GM18861 (cell line): ENCODE measurements around the gene ATG4B.
"Not testable (repeated sequence)": the region's sequence is repeated elsewhere in the genome, so short reads cannot be mapped to it uniquely, and the experiment has no call there.

Source experiments
- ATAC-seq: cut with Tn5 transposase; IDR thresholded peaks from one replicate; pipeline ENCODE4 v1.9.1; 2021; ENCODE audit not compliant: unreplicated experiment

The ATG4B gene

DNA sequence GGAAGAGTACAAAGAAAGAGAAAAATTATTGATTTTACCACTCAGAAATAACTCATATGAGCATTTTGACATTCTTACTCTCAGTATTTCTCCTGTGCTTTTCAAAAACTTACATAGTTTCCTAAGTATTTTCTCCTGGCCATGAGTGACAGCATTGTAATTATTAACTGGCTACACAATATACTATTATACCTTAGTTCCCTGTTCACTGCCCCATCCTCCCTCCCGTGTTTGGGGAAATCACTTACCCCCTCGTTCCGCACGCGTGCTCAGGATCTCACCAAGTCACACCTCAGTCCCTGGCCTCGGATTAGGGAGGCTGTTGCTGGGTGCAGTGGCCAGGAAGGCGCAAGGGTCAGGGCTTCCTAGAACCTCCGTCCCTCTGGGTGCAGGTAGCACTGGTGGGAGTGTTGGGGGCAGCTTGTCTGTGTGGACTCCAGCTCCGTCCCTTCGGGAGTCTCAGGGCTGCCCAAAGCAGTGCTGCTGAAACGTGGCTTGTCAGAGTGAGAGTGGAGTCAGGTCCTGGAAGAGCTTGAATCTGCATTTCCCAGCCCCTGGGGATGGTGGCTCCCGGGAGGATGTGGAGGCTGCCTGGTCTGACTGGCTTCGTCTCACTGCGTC, 23.2 kb downstream of the ATG4B start:
- no peak for ATAC-seq

DNA sequence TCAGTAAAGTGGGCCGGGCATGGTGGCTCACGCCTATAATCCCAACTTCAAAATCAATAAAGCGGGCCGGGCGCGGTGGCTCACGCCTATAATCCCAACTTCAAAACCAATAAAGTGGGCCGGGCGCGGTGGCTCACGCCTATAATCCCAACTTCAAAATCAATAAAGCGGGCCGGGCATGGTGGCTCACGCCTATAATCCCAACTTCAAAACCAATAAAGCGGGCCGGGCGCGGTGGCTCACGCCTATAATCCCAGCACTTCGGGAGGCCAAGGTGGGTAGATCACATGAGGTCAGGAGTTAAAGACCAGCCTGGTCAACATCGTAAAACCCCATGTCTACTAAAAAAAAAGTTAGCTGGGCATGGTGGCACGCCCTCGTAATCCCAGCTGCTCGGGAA, 25.2 kb downstream of the ATG4B start:
- ATAC-seq, result not testable (repeated sequence)

DNA sequence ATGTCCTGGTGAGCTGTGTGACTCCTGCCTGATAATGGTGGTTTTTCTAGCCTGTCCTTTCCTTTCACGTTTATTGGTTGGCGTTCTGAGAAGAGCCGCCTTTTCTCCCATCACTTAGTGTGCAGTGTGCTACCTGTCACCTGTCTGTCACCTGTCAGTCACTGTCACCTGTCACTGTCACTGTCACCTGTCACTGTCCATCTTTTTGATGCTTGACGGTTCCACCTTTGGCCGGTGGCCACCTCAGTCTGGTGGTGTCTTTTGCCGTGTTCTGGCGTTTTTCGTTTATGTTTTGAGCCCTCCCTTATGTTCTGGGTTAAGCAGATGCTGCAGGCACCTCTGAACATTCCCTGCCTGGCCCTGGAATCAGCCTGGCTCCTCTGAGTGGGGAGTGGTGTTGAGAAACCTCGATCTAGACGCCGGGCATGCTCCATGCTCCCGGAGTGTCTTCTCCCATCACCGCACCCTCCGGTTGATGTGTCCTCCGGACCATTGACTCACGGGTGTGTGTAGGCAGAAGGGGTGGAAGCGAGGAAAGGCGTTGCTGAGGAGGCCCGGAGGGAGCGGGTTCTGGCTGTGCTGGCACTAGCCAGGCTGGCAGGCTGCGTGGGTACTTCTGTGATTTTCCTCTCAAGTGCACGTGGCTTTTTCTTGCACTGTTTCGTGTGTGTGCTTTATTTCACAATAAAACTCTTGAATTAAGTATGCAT, 28.4 kb downstream of the ATG4B start:
- ATAC-seq, result no peak

DNA sequence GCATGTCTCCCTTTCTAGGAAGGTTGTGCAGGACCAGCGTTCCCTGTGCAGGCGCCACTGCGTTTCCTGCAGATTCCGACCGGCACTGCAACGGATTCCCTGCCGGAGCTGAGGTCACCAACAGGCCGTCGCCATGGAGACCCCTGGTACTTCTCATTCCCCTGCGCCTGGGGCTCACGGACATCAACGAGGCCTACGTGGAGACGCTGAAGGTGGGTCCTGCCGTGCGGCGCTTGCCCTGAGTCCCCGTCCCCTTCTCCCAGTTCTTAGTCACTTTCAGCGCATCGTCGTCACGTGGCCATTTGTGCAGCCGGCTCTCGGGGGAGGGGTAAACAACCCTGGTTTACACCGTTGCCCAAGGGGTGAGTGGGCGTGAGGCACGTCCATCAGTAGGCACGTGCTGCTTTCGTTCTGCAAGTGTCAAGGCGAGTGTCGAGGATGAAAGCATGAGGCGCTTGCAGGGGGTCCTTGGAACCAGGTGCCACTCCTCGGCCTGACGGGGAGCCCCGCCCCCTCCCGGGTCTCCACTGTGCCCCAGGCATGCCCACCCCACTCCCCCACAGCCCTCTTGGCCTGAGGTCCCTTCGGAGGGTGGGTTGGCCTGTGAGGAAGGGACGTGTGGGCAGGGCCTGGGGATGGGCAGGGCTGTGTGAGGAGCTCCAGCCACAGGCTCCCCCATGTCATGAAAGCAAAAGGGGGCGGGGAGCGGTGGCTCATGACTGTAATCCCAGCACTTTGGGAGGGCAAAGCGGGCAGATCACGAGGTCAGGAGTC, 29.3 kb downstream of the ATG4B start:
- ATAC-seq, result no peak

DNA sequence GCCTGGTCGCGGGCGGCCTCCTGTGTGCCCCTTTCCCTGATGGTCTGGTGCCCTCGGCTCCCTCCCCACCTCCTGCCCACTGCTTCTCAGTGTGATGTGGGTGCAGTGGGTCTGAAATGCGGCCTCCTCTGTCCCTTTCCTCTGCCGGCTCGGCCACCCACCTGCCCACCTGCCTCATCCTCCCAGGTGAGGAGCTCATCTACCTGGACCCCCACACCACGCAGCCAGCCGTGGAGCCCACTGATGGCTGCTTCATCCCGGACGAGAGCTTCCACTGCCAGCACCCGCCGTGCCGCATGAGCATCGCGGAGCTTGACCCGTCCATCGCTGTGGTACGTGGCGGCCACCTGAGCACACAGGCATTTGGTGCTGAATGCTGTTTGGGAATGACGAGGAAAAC, 30.9 kb downstream of the ATG4B start:
- no peak for ATAC-seq

DNA sequence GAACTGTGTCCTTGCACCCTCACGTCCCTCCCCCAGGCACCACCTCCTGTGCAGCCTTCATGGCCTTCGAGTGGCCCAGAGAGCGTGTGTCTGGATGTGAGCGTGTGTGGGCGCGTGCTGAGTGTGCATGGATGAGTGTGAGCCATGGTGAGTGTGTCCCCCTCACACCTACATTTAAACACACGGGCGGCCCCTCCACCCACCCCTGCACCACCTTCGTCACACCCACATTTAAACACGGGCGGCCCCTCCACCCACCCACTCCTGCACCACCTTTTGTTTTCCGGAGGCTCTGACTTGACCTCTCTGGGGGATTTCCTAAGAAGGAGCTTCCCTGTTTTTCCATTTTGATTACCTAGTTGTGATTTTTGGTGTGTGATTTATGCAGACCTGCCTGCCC, 31.3 kb downstream of the ATG4B start:
- ATAC-seq, result no peak

DNA sequence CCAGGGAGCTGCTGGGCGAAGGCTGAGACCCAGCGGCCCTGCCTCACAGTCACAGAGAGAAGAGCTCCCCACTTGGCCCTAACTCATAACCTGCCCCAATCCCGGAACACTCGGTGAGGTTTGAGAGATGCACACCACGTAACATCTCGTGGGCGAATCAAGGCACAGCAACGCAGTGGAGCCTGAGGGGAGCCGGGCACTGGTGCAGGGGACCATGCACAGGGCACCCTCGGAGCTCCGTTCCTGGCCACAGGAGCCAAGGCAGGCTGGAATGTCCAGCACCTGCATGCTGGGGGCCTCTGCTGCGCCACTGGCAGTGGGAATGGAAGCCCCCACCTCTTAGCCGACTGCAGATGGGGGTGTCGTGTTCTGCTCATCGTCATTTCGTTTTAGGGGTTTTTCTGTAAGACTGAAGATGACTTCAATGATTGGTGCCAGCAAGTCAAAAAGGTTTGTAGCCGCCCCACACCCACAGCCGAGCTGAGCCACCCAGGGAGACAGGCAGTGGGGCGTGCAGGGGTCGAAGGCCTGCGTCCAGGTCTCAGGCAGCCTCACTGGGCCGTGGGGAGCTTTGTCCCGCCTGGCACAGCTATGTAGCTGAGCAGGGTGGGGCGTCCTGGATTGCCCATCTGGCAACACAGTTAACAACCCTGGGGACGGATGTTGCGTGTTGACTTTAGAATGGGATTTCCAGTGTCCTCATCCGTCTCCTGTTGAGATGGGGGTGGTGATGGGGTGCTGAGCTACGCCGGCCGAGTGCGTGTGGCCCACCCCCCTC, 33.0 kb downstream of the ATG4B start:
- no peak for ATAC-seq

DNA sequence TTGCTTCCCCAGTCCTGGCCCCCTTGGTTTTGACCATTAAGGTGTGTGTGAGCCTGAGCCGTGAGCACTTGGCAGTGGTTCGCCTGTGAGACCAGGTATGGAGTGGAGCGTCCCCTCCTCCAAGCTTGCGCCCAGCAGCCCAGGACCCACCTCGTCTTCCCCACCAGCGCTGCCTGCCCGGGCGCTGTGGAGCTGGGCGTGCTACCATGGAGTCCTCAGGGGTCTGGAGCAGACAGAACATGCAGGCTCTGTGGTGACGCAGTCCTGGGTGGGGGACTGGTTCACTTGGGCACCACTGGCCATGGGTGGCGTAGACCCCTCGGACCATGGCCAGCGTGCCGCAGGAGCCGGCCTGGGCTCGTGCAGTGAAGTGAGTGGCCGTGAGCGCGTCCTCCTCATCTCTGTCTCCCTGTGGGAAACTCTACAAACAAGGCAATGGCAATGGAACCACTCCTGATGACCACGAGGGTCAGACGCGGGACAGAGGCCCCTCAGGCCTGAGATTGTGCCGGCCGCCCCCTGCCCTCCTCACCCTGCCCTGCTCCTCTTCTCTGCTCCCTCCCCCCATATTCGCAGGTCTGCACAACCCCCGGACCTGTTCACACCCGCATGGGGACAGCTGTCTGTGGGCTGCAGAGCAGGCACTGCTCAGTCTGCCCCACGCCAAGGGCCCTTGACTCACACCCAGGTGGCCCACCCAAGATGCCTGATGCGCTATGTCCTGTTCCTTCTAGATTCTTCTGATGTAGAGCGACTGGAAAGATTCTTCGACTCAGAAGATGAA, 34.2 kb downstream of the ATG4B start:
- no peak for ATAC-seq

DNA sequence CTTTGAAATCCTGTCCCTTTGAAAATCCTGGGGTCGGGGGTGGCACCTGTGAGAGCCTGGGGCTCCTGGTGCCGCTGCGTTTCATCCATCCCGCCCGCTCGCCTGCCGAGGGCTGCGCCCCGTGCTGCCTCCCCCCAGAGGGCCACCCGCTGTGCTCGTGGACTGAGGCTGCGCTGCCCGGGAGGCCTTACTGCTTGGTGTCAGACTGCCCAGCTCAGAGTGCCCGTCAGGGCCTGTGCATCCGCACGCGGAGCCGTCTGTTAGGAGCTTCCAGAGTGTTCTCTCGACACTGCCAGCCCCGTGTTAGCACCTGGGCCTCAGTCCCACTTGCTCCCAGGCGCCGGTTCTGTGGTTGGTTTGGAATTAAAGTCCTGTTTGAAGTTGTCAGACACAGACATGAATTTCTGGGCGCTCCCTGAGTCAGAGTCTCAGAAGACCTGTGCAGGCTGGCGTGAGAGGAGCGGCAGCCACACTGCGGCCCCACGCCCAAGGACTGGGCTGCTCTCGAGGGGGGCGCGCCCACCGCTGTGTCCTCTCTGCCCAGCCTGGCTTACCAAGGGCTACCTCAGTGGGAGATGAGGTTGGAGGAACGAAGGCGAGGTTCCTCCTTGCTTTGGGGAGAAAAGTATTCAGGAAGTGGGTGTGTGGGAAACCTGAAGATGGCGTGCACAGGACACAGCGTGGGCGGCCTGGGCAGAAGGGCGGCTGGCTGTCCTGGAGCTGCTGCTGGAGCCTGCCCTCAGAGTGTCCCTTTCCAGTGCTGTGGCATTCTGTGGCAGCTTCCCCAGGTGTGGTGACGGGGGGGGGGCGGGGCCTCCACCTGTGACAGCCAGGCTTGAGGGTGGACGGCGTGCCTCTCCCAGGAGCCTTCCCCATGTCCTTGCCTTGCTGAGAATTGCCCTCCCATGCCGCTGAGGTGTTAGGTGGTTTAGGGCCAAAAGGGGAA, 35.0 kb downstream of the ATG4B start:
- no peak for ATAC-seq

DNA sequence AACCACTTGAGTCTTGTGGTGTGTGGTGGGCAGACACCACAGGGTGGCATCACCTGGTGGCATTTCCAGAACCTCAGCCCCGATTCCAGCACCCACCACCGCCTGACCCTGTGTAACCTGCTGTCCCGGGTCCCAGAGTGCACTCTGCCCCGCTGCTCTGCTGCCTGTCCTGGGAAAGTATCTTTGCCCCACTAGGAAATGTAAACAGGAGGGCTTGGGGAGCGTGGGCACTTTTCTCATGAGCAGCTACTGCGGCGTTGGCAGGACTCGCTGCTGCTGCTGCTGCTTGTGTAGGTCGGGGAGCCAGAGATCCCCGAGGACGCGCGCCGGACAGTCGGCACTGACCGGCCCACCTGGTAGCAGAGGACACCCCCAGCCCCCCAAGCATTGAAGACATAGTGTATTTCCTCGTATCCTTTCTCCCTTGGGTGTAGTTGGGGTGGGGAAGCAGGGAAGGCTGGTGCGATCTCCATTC, 35.7 kb downstream of the ATG4B start:
- ATAC-seq, result no peak

DNA sequence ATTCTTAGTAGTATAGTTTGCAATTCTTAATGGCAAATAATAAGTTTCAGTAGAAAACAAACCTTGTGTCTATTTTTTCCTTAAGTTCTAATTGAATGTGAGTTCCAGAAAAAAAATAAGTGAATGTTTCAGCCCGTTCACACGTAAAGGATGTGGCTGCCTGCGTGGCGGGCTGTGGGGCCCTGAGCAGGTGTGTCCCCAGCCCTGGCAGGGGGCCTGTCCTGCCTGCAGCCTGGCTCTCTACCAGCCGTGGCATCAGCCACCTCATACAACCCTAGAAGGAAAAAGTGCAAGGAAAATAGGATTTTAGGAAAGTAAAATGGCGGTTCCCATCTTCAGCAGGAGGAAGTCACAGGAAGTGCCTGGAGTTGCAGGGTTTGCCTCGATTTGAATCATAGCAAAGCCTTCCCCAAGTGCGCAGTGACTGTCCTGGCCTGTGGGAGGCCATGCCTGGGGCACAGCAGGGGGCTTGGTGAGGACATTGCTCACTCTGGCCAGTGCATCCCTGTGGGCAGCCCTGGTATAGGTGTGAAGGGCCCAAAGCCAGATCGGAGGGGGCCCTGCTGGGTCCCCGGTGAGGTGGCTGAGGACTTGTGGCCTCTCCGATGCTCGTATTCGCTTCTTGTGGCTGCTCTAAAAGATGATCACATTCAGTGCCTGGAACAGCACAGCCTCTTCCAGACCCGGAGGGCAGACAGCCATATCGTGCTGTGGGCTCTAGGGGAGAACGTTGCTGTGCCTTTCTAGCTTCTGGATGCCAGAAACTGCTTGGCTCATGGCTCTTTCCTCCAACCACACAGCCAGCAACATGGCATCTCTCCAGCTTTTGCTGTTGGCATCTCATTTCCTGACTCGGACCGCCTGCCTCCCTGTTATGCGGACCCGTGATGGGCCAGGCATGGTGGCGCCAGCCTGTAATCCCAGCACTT, 36.6 kb downstream of the ATG4B start:
- no peak for ATAC-seq

DNA sequence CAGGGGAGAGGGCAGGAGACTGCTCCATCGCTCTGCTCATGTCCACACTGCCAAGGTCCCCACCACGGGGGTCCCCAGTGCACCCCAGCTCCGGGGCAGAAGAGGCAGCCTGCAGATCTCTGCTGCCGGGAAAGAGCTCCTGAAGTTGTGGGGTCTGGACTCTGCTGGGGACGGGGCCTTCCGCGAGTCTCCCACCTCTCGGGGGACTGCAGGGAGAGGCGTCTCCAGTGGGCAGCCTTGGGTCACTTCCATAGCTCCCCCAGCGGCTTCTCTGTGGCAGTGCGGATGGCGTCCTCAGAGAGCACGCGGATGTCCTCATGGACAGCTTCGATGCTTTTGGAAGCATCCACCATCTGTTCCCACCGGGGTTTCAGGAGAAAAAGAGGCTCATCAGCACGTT, 38.4 kb downstream of the ATG4B start:
- no peak for ATAC-seq

DNA sequence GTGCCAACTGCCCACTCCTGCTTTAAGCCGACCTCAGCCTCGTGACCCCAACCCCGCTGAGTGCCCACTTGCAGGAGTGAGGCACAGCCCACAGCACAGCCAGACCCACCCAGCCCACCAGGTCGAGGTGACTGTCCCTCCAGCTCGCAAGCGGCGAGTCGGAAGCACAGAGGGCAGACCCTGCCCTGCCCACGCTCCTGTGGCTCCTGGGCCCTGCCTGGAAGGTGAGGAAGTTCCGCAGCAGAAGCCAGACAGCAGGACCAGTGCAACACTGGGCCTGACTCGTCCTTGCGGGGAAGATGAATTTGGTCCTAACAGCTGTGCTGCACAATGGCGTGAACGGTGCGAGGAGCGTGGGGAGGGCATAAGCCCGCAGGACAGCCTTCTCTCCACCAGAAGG, 39.2 kb downstream of the ATG4B start:
- no peak for ATAC-seq

DNA sequence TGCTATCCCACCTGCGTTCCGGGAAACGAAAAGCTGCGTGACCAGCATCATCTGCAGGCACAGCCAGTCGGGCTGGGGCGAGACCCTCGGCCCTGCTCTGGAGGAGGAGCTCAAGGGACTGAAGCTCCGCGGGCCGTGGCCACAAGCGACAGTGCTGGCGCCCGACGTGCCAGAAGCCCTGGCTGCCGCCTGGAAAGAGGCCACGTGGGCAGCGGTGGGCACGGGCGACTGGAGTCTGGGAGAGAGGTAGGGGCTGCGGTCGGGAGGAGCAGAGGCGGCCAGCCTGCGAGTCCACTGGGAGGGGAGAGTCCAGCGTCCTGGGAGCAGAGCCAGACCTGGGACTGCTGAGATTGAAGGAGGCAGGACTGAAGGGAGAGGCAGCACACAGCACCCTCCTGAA, 39.9 kb downstream of the ATG4B start:
- no peak for ATAC-seq

DNA sequence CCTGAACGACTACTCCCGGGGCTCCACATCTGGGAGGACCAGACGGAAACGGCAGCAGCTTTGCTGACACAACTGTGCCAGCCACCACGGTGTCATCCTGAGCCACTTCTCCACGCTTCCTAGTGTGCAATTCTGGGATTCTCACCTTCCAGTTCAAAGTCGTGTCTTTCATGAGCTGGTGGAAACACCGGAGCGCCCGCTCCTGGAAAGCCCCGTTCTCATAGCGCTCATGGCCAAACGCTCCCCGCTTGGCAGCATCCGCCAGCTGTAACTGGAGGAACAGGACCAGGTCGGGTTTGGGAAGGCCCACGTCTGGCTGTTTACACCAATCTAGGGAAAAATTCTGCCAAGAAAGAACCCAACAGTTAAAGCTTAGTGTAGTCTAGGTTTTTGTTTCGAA, 40.8 kb downstream of the ATG4B start:
- no peak for ATAC-seq

DNA sequence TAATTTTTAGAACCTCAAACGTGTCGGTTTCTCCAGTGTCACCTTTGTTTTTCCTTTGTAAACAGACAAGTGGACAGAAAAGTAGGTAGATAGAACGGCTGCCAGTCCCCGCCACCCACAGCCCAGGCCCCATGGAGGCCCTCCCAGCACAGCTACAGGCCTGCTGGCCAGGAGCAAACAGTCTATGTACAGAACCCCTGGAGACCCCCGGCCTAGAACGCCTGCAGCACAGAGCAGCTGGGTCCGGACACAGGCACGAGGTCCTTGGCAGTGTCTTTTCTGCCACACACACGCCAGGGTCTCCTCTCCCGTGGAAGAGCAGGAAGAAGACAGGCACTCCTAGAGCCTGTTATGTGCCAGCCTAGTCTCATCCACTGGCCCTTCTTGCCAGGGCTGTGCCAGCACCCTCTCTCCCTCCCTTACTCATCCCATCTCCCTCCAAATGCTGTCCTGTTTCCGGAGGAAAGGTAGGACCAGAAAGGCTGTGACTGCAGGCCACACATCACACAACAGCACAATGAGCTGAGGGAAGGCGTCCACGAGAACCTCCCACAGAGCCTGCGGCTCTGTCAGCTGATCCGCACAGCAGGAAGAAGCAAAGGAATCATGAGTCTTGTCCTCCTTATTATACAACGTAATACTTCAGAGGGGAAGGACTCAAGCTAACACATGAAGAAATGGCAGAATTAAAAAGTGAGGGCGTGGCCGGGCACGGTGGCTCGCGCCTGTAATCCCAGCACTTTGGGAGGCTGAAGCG, 41.5 kb downstream of the ATG4B start:
- no peak for ATAC-seq

DNA sequence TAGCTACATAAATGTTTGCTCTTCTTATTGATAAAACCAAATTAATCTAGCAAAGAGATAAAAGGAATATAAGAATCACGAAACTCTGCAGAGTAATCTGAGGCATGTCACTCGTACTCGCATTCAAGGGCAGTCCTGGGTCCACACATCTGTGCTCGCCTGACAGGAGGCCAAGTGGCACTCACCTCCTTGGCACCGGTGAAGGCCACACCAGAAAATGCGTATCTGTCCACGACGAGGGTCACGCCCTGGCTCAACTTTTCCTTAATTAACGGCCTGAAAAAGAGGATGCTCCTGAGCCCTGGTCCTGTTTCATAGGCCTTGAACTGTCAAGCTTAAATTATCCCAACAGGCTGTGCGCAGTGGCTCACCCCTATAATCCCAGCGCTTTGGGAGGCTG, 42.6 kb downstream of the ATG4B start:
- ATAC-seq, result no peak
